Measurements from ENCODE around the gene SEMA4A. TPM values are rescaled to one million over a fixed set of nuclear protein-coding genes. Genes with fewer than 3 reads are reported as not detected.
"Not testable (repeated sequence)": the region's sequence is repeated elsewhere in the genome, so short reads cannot be mapped to it uniquely, and the experiment has no call there.

SEMA4A gene
- total and polyA plus RNA-seq, 5 donors = 2.3 to 3.7 (median 2.7) TPM

GRCh38 chr1:156165083-156165482 is 11.7 kb downstream of the SEMA4A start:
- ATAC-seq (no peak), DNase-seq (no peak)
- Histone ChIP-seq H3K4me3 (ENCODE audit: low read length) (no peak overlapping the region), H3K9me3 (ENCODE audit: control insufficient read depth, low read length) (no peaks in the 10 kb centered on the region), H3K27ac (ENCODE audit: low read length) (no peak overlapping the region), H3K27me3 (ENCODE audit: control insufficient read depth, insufficient read depth) (no peaks in the 10 kb centered on the region), H3K4me1 (ENCODE audit: control insufficient read depth, insufficient read depth, low read length) (peaks cover 7% of the 10 kb centered on the region)
- WGBS = 62% methylated on average over 2 of the region's 2 CpGs
- intact Hi-C loops (cut with DNase I) = no loop called here

- 52% methylated on average over 5 of the region's 5 CpGs for WGBS
- DNase-seq (no peak), ATAC-seq (no peak)
- Histone ChIP-seq H3K27ac (ENCODE audit: low read length) (no peak overlapping the region), H3K4me1 (ENCODE audit: control insufficient read depth, insufficient read depth, low read length) (peaks cover 3% of the 10 kb centered on the region), H3K9me3 (ENCODE audit: control insufficient read depth, low read length) (no peaks in the 10 kb centered on the region), H3K4me3 (ENCODE audit: low read length) (no peak overlapping the region), H3K27me3 (ENCODE audit: control insufficient read depth, insufficient read depth) (no peaks in the 10 kb centered on the region)
- intact Hi-C loops (cut with DNase I) = no loop called here
Measured at GRCh38 chr1:156167536-156167935, 14.2 kb downstream of the SEMA4A start.

GRCh38 chr1:156172696-156173470 is 19.5 kb downstream of the SEMA4A start:
- no peak for ATAC-seq
- 80% methylated on average over 9 of the region's 9 CpGs for WGBS
- H3K4me1 ChIP-seq (ENCODE audit: control insufficient read depth, insufficient read depth, low read length) = no peaks in the 10 kb centered on the region
- no peak for DNase-seq
- H3K27ac ChIP-seq (ENCODE audit: low read length) = no peak overlapping the region
- no peak overlapping the region for H3K4me3 ChIP-seq (ENCODE audit: low read length)
- intact Hi-C loops (cut with DNase I) = no loop called here
- no peaks in the 10 kb centered on the region for H3K27me3 ChIP-seq (ENCODE audit: control insufficient read depth, insufficient read depth)
- H3K9me3 ChIP-seq (ENCODE audit: control insufficient read depth, low read length) = no peaks in the 10 kb centered on the region

GRCh38 chr1:156176610-156177210 is 23.3 kb downstream of the SEMA4A start:
- ATAC-seq (peak in 1 of 2 donors; percentile 9), DNase-seq (no peak)
- Histone ChIP-seq H3K27me3 (ENCODE audit: control insufficient read depth, insufficient read depth) (no peaks in the 10 kb centered on the region), H3K4me3 (ENCODE audit: low read length) (no peak overlapping the region), H3K9me3 (ENCODE audit: control insufficient read depth, low read length) (no peaks in the 10 kb centered on the region), H3K4me1 (ENCODE audit: control insufficient read depth, insufficient read depth, low read length) (no peaks in the 10 kb centered on the region), H3K27ac (ENCODE audit: low read length) (no peak overlapping the region)
- intact Hi-C loops (cut with DNase I) = no loop called here
- 82% methylated on average over 12 of the region's 12 CpGs for WGBS

GRCh38 chr1:156177919-156178654 is 24.7 kb downstream of the SEMA4A start:
- Histone ChIP-seq H3K9me3 (ENCODE audit: control insufficient read depth, low read length) (no peaks in the 10 kb centered on the region), H3K4me3 (ENCODE audit: low read length) (no peak overlapping the region), H3K27me3 (ENCODE audit: control insufficient read depth, insufficient read depth) (no peaks in the 10 kb centered on the region), H3K4me1 (ENCODE audit: control insufficient read depth, insufficient read depth, low read length) (no peaks in the 10 kb centered on the region), H3K27ac (ENCODE audit: low read length) (no peak overlapping the region)
- intact Hi-C loops (cut with DNase I) = no loop called here
- ATAC-seq = no peak
- no peak for DNase-seq
- WGBS = 64% methylated on average over 7 of the region's 7 CpGs

GRCh38 chr1:156180471-156180870 is 27.1 kb downstream of the SEMA4A start:
- Histone ChIP-seq H3K4me1 (ENCODE audit: control insufficient read depth, insufficient read depth, low read length) (no peaks in the 10 kb centered on the region), H3K9me3 (ENCODE audit: control insufficient read depth, low read length) (no peaks in the 10 kb centered on the region), H3K27me3 (ENCODE audit: control insufficient read depth, insufficient read depth) (no peaks in the 10 kb centered on the region), H3K27ac (ENCODE audit: low read length) (no peak overlapping the region), H3K4me3 (ENCODE audit: low read length) (no peak overlapping the region)
- WGBS = 96% methylated on average over 3 of the region's 3 CpGs
- ATAC-seq (no peak), DNase-seq (no peak)
- intact Hi-C loops (cut with DNase I) = no loop called here

GRCh38 chr1:156181391-156181924 is 28.1 kb downstream of the SEMA4A start:
- H3K27ac ChIP-seq (ENCODE audit: low read length); H3K27me3 ChIP-seq (ENCODE audit: control insufficient read depth, insufficient read depth); DNase-seq; intact Hi-C loops (cut with DNase I); H3K4me3 ChIP-seq (ENCODE audit: low read length); H3K9me3 ChIP-seq (ENCODE audit: control insufficient read depth, low read length); H3K4me1 ChIP-seq (ENCODE audit: control insufficient read depth, insufficient read depth, low read length); ATAC-seq: not testable (repeated sequence)
- 31% methylated on average over 8 of the region's 8 CpGs for WGBS

GRCh38 chr1:156182010-156182779 is 28.8 kb downstream of the SEMA4A start:
- DNase-seq; H3K4me3 ChIP-seq (ENCODE audit: low read length); H3K27ac ChIP-seq (ENCODE audit: low read length); ATAC-seq; H3K9me3 ChIP-seq (ENCODE audit: control insufficient read depth, low read length); intact Hi-C loops (cut with DNase I); H3K4me1 ChIP-seq (ENCODE audit: control insufficient read depth, insufficient read depth, low read length); H3K27me3 ChIP-seq (ENCODE audit: control insufficient read depth, insufficient read depth): not testable (repeated sequence)
- WGBS = 72% methylated on average over 12 of the region's 12 CpGs

- DNase-seq; H3K27me3 ChIP-seq (ENCODE audit: control insufficient read depth, insufficient read depth); intact Hi-C loops (cut with DNase I); ATAC-seq; H3K4me1 ChIP-seq (ENCODE audit: control insufficient read depth, insufficient read depth, low read length); H3K27ac ChIP-seq (ENCODE audit: low read length); H3K9me3 ChIP-seq (ENCODE audit: control insufficient read depth, low read length); H3K4me3 ChIP-seq (ENCODE audit: low read length): not testable (repeated sequence)
- 87% methylated on average over 2 of the region's 2 CpGs for WGBS
Measured at GRCh38 chr1:156186347-156187177, 33.2 kb downstream of the SEMA4A start.

GRCh38 chr1:156190265-156190664 is 36.9 kb downstream of the SEMA4A start:
- H3K4me1 ChIP-seq (ENCODE audit: control insufficient read depth, insufficient read depth, low read length); ATAC-seq; DNase-seq; H3K27me3 ChIP-seq (ENCODE audit: control insufficient read depth, insufficient read depth); H3K27ac ChIP-seq (ENCODE audit: low read length); H3K4me3 ChIP-seq (ENCODE audit: low read length); intact Hi-C loops (cut with DNase I); H3K9me3 ChIP-seq (ENCODE audit: control insufficient read depth, low read length): not testable (repeated sequence)
- 83% methylated on average over 4 of the region's 4 CpGs for WGBS
